ENCODE measurements around the gene OPTC.

DNA sequence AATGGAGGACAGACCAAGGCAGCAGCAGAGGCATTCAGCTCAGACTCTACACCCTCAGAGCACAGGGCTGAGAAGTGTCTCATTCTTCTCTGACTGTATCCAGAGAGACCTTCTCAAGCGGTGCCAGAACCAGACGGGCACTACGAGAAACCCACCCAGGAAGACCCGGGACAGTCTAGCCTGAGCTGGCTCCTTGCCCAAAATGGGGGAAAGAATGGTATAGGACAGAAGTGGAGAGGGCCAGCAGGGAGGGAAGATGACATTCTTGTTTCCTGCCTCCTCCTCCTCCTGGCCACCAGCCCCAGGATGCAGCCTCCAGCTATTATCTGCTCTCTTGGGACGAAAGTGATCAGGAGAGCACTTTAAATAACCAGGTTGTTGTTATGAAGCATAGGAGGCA lies 40.9 kb upstream of the OPTC start:
- TF ChIP-seq, protein P1, sequence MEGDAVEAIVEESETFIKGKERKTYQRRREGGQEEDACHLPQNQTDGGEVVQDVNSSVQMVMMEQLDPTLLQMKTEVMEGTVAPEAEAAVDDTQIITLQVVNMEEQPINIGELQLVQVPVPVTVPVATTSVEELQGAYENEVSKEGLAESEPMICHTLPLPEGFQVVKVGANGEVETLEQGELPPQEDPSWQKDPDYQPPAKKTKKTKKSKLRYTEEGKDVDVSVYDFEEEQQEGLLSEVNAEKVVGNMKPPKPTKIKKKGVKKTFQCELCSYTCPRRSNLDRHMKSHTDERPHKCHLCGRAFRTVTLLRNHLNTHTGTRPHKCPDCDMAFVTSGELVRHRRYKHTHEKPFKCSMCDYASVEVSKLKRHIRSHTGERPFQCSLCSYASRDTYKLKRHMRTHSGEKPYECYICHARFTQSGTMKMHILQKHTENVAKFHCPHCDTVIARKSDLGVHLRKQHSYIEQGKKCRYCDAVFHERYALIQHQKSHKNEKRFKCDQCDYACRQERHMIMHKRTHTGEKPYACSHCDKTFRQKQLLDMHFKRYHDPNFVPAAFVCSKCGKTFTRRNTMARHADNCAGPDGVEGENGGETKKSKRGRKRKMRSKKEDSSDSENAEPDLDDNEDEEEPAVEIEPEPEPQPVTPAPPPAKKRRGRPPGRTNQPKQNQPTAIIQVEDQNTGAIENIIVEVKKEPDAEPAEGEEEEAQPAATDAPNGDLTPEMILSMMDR (IDR thresholded peaks at IDR 0.05; ENCODE audit: insufficient read depth, low read depth, low read length): no peak
- no peak for TF ChIP-seq EZH2 (IDR thresholded peaks at IDR 0.05; ENCODE audit: insufficient read depth, low read length)
